ENCODE measurements around the gene RLN2.

- no peak for TF ChIP-seq CTCF (IDR thresholded peaks at IDR 0.05)
- no peak for TF ChIP-seq POLR2A (IDR thresholded peaks at IDR 0.05)
Observed at GRCh38 chr9:5269249-5269715, 35.2 kb downstream of the RLN2 start.
